Stimulated activated CD4-positive, alpha-beta T cell treated with anti-CD3 and anti-CD28 coated beads, Interleukin-1b, Interleukin-23, amount 100 ng/mL, for 1 hour (primary cell): ENCODE measurements around the gene PID1.
"Not testable (repeated sequence)": the region's sequence is repeated elsewhere in the genome, so short reads cannot be mapped to it uniquely, and the experiment has no call there.

Experiments
- DNase-seq, 2 donors: peaks; one replicate each; pipeline ENCODE4 v3.0.0-alpha.2; 2020; ENCODE audit warnings: low read depth in 2 of 2

Gene PID1

DNA sequence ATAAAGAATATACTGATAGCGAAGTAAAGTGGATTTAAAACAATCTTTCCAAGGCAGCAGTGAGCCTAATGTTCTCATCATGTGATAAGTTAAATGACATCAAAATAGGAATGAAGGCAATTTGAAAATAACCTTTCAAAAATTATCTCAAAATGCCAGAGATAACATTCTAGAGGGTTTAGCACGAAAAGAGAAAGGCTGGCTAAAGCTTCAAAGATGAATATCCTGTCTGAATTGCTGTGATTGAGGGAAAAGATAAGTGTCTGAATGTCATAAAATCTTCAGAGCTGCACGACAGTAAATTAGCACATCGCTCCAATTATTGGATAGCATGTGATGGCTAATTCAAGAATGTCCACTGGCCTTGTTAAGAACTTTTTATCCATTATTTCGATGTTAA, 159.3 kb downstream of the PID1 start:
- no peak for DNase-seq

- no peak for DNase-seq
Observed at GRCh38 chr2:229109195-229109594, 161.9 kb downstream of the PID1 start.

GRCh38 chr2:229107601-229108000, 163.5 kb downstream of the PID1 start:
- DNase-seq, result no peak

DNA sequence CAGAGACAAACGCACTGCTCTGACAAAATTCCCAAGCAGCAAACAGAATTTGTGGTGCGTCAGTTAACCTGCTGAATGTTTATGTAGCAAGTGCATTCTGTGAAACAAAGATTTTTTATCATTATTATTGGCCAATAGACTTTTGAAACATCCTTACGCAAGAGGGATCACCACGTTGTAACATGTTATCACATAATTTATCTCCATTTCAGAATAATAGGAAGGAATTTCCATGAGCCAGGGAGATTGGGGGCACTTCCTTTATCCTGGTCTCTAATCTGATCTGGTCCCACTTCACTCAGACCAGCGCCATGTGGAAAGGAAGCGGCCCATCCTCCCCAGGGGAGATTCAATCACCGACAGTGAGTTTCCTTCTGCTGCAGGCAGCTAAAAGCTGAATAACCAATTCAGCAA, 166.1 kb downstream of the PID1 start:
- DNase-seq, result no peak

- no peak for DNase-seq
Observed at GRCh38 chr2:229104025-229104424, 167.1 kb downstream of the PID1 start.

- no peak for DNase-seq
Observed at GRCh38 chr2:229101314-229101713, 169.8 kb downstream of the PID1 start.

DNA sequence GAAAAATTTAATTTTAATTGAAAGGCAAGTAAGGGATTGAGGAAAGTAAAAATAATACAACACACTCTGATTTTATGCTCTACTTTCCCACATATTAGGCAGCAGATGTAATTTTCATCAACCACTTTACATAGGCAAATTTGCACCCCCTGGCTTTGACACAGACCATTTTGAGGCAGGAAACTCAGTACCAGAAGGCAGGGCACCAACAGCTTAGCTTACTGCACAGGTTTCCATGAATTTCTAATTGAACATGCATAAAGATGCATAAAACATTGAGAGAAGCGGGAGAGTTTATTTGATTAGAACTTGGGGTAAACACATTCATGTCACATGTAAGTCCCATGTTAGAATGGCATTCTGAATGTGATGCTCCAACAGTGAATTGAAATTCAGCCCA, 171.9 kb downstream of the PID1 start:
- no peak for DNase-seq

DNA sequence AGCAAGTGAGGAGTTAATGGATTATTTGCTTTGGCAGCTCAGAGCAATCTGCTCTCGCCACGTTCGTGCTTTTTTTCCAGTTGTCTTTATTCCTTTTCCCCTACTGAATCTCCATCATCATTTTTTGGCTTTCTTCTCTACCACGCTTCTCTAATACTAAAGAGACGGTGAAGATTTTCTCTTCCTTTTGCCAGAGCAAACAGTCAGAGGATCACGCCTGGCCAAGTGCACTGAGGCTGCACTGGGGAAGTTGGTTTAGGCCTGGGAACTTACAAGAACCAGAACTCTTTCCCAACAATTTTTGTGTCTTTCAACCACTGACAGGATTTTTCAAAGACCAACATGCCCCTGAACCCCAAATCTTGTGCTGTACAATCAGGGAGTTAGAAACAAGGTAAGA, 172.3 kb downstream of the PID1 start:
- DNase-seq, result no peak

DNA sequence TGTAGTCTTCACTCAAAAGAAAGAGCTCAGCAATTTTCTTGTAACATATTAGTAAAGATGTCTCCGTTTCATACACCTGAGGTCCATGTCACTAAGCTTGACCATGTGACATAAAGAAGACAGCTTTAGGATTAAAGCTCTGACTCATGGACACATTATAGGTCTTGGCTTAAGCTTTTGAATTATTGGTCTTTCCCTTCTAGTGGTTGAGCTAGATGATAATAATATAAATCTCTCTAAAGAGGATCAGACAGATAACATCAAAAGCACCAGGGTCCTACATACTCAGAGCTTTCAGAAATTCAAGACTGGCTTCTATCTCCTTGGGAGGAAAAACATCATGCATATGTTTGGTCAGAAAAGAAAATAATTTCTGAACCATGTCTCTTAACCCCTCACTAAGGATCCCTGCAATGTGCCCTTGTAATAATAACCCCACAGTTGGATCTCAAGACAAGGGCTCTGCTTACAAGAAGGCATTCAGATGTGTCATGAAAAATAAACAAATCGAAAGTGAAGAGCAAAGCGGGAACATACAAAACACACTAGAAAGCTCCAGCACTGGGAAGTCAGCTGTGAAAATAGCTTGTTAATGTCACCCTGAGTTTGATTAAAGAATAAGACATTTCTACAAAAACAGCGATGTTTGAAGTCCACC, 174.5 kb downstream of the PID1 start:
- DNase-seq, result no peak

DNA sequence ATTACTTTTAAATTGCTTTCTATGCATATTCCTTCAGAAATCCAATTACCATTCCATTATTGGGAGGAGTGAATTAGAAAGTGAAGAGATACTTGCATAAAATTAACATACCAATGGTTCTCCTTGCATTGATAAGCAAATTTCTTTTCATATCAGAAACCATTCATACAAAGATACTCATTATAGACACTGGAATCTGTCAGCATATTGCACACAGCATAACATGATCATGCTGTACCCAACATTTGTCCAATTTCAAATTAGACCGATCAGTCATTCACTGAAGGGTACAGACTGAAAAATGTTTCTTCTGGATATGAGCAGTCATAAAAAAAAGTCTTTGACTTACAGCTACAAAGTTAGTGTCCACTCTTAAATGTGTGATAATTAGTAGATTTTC, 175.6 kb downstream of the PID1 start:
- no peak for DNase-seq

GRCh38 chr2:229090225-229090624, 180.9 kb downstream of the PID1 start:
- no peak for DNase-seq

DNA sequence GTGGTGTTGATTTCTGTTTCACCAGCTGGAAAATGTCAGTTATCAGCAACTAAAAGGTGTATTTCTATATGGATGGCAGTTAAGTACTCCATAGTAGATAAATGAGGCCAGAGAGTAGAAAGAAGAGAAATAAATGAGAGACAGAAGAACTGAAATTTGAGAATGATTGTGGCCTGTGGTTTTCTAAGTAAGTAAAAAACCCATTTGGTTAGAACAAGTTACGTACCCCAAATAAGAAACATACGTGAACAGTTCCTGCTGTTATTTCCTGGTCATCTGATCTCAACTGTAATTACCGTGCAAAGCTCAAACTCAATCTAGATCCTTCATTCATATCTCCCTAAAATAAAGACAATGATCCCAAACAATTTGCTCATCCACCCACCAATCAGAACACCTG, 181.3 kb downstream of the PID1 start:
- DNase-seq, result no peak

GRCh38 chr2:229088966-229089700, 182.0 kb downstream of the PID1 start:
- no peak for DNase-seq

GRCh38 chr2:229088517-229088913, 182.6 kb downstream of the PID1 start:
- DNase-seq, result no peak

DNA sequence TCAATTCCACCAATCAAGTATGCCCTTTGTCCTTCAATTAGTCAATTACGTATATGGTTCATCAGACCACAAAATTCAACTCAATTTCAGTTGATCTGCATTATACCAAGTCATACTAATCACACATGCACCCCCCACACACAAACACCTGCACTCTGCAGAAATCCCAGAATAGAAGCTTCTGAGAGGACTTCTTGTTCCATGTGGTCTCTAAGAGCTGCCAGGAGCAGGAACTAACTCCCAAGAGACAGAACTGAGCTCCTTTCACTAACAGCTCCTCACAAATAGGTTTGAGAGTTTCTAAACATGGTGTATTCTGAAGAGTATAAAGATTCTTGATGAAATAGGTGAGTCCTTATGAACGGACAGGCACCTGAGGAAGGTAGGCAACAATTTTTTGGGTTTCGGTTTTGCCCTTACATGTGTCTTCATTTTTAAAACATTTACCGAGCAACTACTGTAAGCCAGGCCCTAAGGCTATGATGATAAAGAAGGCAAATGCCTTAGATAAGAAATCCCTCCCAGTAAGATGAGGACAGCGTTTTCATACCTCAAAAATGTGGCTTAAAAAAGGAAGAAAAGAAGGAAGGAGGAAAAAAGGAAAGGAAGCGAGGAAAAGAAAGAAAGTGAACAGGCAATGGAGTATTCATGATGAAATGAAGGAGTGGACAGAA, 183.1 kb downstream of the PID1 start:
- no peak for DNase-seq

- no peak for DNase-seq
Observed at GRCh38 chr2:229087267-229087666, 183.8 kb downstream of the PID1 start.

GRCh38 chr2:229085439-229085838, 185.6 kb downstream of the PID1 start:
- DNase-seq, result no peak

DNA sequence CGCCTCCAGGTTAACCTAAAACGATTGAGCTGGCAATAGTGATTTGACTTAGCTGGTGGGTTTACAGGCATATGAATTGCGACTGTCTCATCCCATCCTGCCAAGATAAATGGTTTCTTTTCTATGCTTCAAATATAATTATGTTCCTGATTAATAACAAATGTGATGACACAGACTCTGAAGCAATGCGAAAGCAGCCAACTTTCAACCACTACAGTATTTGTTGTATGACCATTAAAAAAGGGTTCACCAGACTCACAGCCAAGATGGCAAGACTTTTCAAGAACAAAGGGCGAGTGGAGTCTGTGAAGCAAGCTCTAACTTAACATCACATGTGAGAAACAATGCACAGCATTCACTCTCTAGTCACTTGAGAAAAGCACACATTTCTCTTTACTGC, 186.6 kb downstream of the PID1 start:
- DNase-seq, result no peak

GRCh38 chr2:229083606-229084340, 187.3 kb downstream of the PID1 start:
- no peak for DNase-seq

DNA sequence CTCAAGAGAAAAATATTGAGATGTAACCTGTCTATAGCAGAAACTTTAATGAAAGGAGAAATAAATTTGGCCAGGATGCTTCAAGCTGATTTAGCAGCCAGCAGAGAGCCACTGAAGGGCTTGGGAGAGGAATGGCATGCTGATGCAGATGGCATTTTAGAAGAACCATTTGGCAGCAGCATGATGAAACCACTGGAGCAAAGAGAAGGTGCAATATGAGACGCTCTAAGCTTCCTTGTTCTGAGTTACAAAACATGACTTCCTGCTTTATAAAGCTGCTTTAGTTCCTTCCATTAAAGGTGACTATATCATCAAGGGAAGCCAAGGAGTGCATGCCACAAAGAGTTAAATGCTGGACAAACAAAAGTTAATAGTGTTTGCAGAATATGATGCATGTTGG, 189.7 kb downstream of the PID1 start:
- no peak for DNase-seq

- DNase-seq, result no peak
Observed at GRCh38 chr2:229080172-229080571, 190.9 kb downstream of the PID1 start.

DNA sequence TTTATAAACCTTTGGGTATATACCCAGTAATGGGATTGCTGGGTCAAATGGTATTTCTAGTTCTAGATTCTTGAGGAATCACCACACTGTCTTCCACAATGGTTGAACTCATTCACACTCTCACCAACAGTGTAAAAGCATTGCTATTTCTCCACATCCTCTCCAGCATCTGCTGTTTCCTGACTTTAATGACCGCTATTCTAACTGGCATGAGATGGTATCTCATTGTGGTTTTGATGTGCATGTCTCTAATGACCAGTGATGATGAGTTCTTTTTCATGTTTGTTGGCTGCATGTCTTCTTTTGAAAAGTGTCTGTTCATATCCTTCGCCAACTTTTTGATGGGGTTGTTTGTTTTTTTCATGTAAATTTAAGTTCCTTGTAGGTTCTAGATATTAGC, 194.2 kb downstream of the PID1 start:
- not testable (repeated sequence) for DNase-seq
